HepG2 (cell line): ENCODE results near the gene ZBTB26. TPM values are rescaled to one million over a fixed set of nuclear protein-coding genes. Genes with fewer than 3 reads are reported as not detected.

Source experiments
- CCDC6 ChIP-seq: sonication (generic); formaldehyde crosslinking; IDR thresholded peaks from 2 replicates; pipeline ENCODE4 v1.8.1; 2022; ENCODE audit warnings: mild to moderate bottlenecking, missing genetic modification reagents, moderate library complexity
- EEA1 ChIP-seq: sonication (generic); formaldehyde crosslinking; IDR thresholded peaks from 2 replicates; pipeline ENCODE4 v1.5.1; 2020; ENCODE audit warnings: mild to moderate bottlenecking, missing genetic modification reagents, borderline replicate concordance
- FOXC1 ChIP-seq: sonication (generic); formaldehyde crosslinking; IDR thresholded peaks from 2 replicates; pipeline ENCODE4 v1.8.0; 2022; ENCODE audit warnings: mild to moderate bottlenecking, missing genetic modification reagents, borderline replicate concordance
- HDAC2 ChIP-seq: sonication (generic); formaldehyde crosslinking; IDR thresholded peaks from 2 replicates; pipeline ENCODE4 v1.4.0; 2020; ENCODE audit warnings: missing genetic modification reagents
- IRF2 ChIP-seq: IDR thresholded peaks from 2 replicates; pipeline ENCODE4 v1.6.1; 2018; ENCODE audit warnings: missing genetic modification reagents, missing compliant biosample characterization
- KDM4B ChIP-seq: sonication (generic); formaldehyde crosslinking; IDR thresholded peaks from 2 replicates; pipeline ENCODE4 v1.4.0; 2020; ENCODE audit warnings: missing genetic modification reagents
- NKX3-1 ChIP-seq: sonication (generic); formaldehyde crosslinking; IDR thresholded peaks from 2 replicates; pipeline ENCODE4 v1.5.0; 2020; ENCODE audit warnings: missing genetic modification reagents
- PHF21A ChIP-seq: sonication (generic); formaldehyde crosslinking; IDR thresholded peaks from 2 replicates; pipeline ENCODE4 v1.5.0; 2020; ENCODE audit warnings: mild to moderate bottlenecking, missing genetic modification reagents
- REPIN1 ChIP-seq: sonication (generic); formaldehyde crosslinking; IDR thresholded peaks from 2 replicates; pipeline ENCODE4 v1.8.0; 2022; ENCODE audit warnings: missing genetic modification reagents, low read depth, mild to moderate bottlenecking, borderline replicate concordance
- TEAD2 ChIP-seq: sonication (generic); formaldehyde crosslinking; IDR thresholded peaks from 2 replicates; pipeline ENCODE4 v1.9.0; 2021; ENCODE audit warnings: missing genetic modification reagents
- YY1 ChIP-seq: IDR thresholded peaks from 2 replicates; pipeline ENCODE4 v1.6.1; 2011; ENCODE audit warnings: low read length, low read depth, moderate library complexity, mild to moderate bottlenecking; ENCODE audit not compliant: insufficient read depth, insufficient replicate concordance
- ZFP36L2 ChIP-seq: sonication (generic); formaldehyde crosslinking; IDR thresholded peaks from 2 replicates; pipeline ENCODE4 v1.4.0; 2020; ENCODE audit warnings: missing genetic modification reagents
- ZNF256 ChIP-seq: sonication (generic); formaldehyde crosslinking; conservative IDR thresholded peaks from 2 replicates; pipeline ENCODE4 v1.4.0; 2020; ENCODE audit warnings: missing genetic modification reagents
- ZNF335 ChIP-seq: sonication (generic); formaldehyde crosslinking; IDR thresholded peaks from 2 replicates; pipeline ENCODE4 v1.4.0; 2020; ENCODE audit warnings: missing genetic modification reagents
- ZNF724P ChIP-seq: sonication (generic); formaldehyde crosslinking; IDR thresholded peaks from 2 replicates; pipeline ENCODE4 v1.8.0; 2022; ENCODE audit warnings: missing genetic modification reagents, borderline replicate concordance
- ZNF768 ChIP-seq: sonication (generic); formaldehyde crosslinking; IDR thresholded peaks from 2 replicates; pipeline ENCODE4 v1.4.0; 2020; ENCODE audit warnings: missing genetic modification reagents
- polyA plus RNA-seq, 8 experiments: library from polyadenylated mRNA; depleted of rRNA in 3 of 8; stranded (reverse) in 7 of 8; unstranded in 1 of 8; fragments of >200 nt; fragmentation: Illumina TruSeq in 4 of 8; extraction: Trizol in 4 of 8; gene quantifications; 2 replicates each; pipeline versions ENCODE4 v1.2.1 to v1.2.3, GENCODE V29; 2011 to 2016; ENCODE audit warnings: low read depth in 4 of 8, missing spikeins in 1 of 8, mixed read lengths in 1 of 8; ENCODE audit not compliant: insufficient read depth in 1 of 8
- total RNA-seq, 5 experiments: library from RNA; depleted of rRNA; stranded (reverse); fragments of >200 nt; fragmentation: Illumina TruSeq; extraction: Trizol; gene quantifications; 2 replicates each; pipeline ENCODE4 v1.2.3, GENCODE V29; 2016; ENCODE audit warnings: low read depth in 1 of 5
- TF ChIP-seq, protein P1 (sequence below): sonication (generic); formaldehyde crosslinking; IDR thresholded peaks from 2 replicates; pipeline ENCODE4 v1.4.0; 2020; ENCODE audit warnings: mild to moderate bottlenecking, missing genetic modification reagents
- TF ChIP-seq, protein P2 (sequence below): IDR thresholded peaks from 2 replicates; pipeline ENCODE4 v1.6.1; 2016; ENCODE audit warnings: low read depth
- TF ChIP-seq, protein P3 (sequence below): sonication (generic); formaldehyde crosslinking; IDR thresholded peaks from 2 replicates; pipeline ENCODE4 v1.4.0; 2020; ENCODE audit warnings: missing genetic modification reagents
- TF ChIP-seq, protein P4 (sequence below): sonication (generic); formaldehyde crosslinking; IDR thresholded peaks from 2 replicates; pipeline ENCODE4 v1.4.0; 2020; ENCODE audit warnings: mild to moderate bottlenecking, low read depth, missing genetic modification reagents
- TF ChIP-seq, protein P5 (sequence below): sonication (generic); formaldehyde crosslinking; IDR thresholded peaks from 2 replicates; pipeline ENCODE4 v1.5.1; 2020; ENCODE audit warnings: mild to moderate bottlenecking, missing genetic modification reagents, borderline replicate concordance

Gene ZBTB26
- total and polyA plus RNA-seq, 2 of the 13 experiments (the other 11 are each of a cell fraction or from before 2014, with no cell fraction given): 4.5 to 8.6 TPM

DNA sequence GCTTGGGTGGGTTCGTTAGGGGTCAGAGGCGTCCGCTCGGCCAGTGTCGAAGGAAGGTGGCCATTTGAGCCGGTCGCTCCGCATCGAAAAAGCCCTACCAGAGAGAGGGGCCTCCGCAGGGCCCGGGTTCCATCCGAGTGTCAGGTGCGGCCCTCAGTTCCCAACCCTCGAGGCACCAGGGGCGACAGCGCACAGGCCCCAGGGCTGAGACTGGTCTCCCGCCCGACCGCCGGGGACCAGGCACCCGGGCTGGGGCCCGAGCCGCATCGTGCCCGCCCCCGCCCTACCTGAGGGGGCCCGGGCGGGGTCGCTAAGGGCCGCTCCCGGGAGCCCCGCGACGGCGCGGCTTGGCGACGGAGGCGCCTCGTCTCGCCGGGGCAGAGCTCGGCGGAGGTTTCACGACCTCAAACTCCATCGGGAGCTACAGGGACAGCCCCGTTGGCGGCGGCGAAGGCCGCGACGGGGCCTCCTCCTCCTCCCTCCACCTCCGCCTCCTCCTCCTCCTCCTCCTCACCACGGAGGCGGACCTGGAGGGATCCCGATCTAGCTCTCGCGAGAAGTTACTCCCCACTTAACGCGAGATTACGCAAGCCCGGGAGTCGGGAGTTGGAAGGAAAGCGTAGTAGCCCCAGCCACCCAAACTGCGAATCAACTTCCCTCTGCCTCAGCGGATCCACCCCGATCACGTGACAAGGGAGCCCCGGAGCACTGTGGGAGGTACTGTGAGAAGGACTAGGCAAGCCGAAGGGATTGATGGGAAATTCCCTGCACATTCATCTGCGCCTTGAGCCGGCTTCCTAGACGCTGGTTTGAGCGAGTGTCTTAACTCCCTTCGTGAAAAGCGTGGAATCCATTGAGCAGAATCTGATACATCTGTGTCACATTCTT, 26.2 kb downstream of the ZBTB26 start, which contains the start of gene RC3H2 (continued):
- no peak for TF ChIP-seq EEA1
- TF ChIP-seq ZNF335 (CRISPR knock-in tag): no peak
- TF ChIP-seq PHF21A (CRISPR knock-in tag): no peak
- TF ChIP-seq, protein P1, sequence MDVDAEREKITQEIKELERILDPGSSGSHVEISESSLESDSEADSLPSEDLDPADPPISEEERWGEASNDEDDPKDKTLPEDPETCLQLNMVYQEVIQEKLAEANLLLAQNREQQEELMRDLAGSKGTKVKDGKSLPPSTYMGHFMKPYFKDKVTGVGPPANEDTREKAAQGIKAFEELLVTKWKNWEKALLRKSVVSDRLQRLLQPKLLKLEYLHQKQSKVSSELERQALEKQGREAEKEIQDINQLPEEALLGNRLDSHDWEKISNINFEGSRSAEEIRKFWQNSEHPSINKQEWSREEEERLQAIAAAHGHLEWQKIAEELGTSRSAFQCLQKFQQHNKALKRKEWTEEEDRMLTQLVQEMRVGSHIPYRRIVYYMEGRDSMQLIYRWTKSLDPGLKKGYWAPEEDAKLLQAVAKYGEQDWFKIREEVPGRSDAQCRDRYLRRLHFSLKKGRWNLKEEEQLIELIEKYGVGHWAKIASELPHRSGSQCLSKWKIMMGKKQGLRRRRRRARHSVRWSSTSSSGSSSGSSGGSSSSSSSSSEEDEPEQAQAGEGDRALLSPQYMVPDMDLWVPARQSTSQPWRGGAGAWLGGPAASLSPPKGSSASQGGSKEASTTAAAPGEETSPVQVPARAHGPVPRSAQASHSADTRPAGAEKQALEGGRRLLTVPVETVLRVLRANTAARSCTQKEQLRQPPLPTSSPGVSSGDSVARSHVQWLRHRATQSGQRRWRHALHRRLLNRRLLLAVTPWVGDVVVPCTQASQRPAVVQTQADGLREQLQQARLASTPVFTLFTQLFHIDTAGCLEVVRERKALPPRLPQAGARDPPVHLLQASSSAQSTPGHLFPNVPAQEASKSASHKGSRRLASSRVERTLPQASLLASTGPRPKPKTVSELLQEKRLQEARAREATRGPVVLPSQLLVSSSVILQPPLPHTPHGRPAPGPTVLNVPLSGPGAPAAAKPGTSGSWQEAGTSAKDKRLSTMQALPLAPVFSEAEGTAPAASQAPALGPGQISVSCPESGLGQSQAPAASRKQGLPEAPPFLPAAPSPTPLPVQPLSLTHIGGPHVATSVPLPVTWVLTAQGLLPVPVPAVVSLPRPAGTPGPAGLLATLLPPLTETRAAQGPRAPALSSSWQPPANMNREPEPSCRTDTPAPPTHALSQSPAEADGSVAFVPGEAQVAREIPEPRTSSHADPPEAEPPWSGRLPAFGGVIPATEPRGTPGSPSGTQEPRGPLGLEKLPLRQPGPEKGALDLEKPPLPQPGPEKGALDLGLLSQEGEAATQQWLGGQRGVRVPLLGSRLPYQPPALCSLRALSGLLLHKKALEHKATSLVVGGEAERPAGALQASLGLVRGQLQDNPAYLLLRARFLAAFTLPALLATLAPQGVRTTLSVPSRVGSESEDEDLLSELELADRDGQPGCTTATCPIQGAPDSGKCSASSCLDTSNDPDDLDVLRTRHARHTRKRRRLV (CRISPR knock-in tag): no peak
- TF ChIP-seq NKX3-1: no peak
- peak; percentile 67; the same call in 1 of the 2 replicates for TF ChIP-seq ZNF768 (CRISPR knock-in tag)
- peak; percentile 57; the same call in 1 of the 2 replicates for TF ChIP-seq IRF2 (CRISPR knock-in tag)
- peak; percentile 49; the same call in 1 of the 2 replicates for TF ChIP-seq KDM4B (CRISPR knock-in tag)
- no peak for TF ChIP-seq ZNF724P (CRISPR knock-in tag)
- TF ChIP-seq ZFP36L2: no peak
- TF ChIP-seq CCDC6 (CRISPR knock-in tag): no peak
- TF ChIP-seq, protein P2, sequence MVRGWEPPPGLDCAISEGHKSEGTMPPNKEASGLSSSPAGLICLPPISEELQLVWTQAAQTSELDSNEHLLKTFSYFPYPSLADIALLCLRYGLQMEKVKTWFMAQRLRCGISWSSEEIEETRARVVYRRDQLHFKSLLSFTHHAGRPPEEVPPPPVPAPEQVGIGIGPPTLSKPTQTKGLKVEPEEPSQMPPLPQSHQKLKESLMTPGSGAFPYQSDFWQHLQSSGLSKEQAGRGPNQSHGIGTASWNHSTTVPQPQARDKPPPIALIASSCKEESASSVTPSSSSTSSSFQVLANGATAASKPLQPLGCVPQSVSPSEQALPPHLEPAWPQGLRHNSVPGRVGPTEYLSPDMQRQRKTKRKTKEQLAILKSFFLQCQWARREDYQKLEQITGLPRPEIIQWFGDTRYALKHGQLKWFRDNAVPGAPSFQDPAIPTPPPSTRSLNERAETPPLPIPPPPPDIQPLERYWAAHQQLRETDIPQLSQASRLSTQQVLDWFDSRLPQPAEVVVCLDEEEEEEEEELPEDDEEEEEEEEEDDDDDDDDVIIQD: peak; percentile 98; the same call in 1 of the 2 replicates
- peak; percentile 50 for TF ChIP-seq YY1
- peak; percentile 55; the same call in 1 of the 2 replicates for TF ChIP-seq REPIN1 (CRISPR knock-in tag)
- TF ChIP-seq TEAD2: no peak
- TF ChIP-seq, protein P3, sequence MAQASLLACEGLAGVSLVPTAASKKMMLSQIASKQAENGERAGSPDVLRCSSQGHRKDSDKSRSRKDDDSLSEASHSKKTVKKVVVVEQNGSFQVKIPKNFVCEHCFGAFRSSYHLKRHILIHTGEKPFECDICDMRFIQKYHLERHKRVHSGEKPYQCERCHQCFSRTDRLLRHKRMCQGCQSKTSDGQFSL (CRISPR knock-in tag): 0 out of 2 replicates have a peak, but pooled peaks have one; percentile 32
- TF ChIP-seq, protein P4, sequence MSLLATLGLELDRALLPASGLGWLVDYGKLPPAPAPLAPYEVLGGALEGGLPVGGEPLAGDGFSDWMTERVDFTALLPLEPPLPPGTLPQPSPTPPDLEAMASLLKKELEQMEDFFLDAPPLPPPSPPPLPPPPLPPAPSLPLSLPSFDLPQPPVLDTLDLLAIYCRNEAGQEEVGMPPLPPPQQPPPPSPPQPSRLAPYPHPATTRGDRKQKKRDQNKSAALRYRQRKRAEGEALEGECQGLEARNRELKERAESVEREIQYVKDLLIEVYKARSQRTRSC (CRISPR knock-in tag): no peak
- TF ChIP-seq, protein P5, sequence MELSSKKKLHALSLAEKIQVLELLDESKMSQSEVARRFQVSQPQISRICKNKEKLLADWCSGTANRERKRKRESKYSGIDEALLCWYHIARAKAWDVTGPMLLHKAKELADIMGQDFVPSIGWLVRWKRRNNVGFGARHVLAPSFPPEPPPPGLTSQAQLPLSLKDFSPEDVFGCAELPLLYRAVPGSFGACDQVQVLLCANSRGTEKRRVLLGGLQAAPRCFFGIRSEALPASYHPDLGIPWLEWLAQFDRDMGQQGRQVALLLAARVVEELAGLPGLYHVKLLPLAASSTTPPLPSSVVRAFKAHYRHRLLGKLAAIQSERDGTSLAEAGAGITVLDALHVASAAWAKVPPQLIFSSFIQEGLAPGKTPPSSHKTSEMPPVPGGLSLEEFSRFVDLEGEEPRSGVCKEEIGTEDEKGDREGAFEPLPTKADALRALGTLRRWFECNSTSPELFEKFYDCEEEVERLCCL: no peak
- TF ChIP-seq FOXC1 (CRISPR knock-in tag): no peak
- no peak for TF ChIP-seq ZNF256 (CRISPR knock-in tag)
- peak; percentile 91 for TF ChIP-seq HDAC2 (CRISPR knock-in tag)
